Stomach (tissue), 9 donors: ENCODE measurements around the gene CACNA2D4. TPM values are rescaled to one million over a fixed set of nuclear protein-coding genes. Genes with fewer than 3 reads are reported as not detected.

Source experiments
- DNase-seq, 2 donors: peaks; one replicate each; pipeline versions ENCODE4 v3.0.0 to v3.0.0-alpha.2; 2013 to 2019
- H3K27ac ChIP-seq, 5 donors: fragments of 200-600 bp in 4 of 5; sonication (generic) in 4 of 5; one replicate each; pipeline ENCODE4 v1.5.1; 2013 to 2019; ENCODE audit warnings: mild to moderate bottlenecking in 1 of 5, moderate library complexity in 1 of 5
- H3K27me3 ChIP-seq, 3 donors: fragments of 200-600 bp; sonication (generic); one replicate each; pipeline ENCODE4 v1.5.1; 2017 to 2019; ENCODE audit warnings: mixed run types in 1 of 3
- H3K36me3 ChIP-seq, 4 donors: fragments of 200-600 bp; sonication (generic); 1 replicate in 3 of 4; 2 replicates in 1 of 4; pipeline ENCODE4 v1.5.1; 2016 to 2019
- H3K4me1 ChIP-seq, 4 donors: fragments of 200-600 bp; sonication (generic); one replicate each; pipeline ENCODE4 v1.5.1; 2016 to 2019
- H3K4me3 ChIP-seq, 4 donors: fragments of 200-600 bp; sonication (generic) in 3 of 4; one replicate each; pipeline ENCODE4 v1.5.1; 2016 to 2019; ENCODE audit warnings: mild to moderate bottlenecking in 1 of 4
- H3K9me3 ChIP-seq, 4 donors: fragments of 200-600 bp; sonication (generic); one replicate each; pipeline ENCODE4 v1.5.1; 2016 to 2019
- EP300 ChIP-seq: sonication (generic); formaldehyde crosslinking; IDR thresholded peaks from one replicate; pipeline ENCODE4 v1.6.1; 2017; ENCODE audit warnings: antibody characterized with exemption
- POLR2A ChIP-seq, 4 donors: fragments of 450-650 bp; IDR thresholded peaks; one replicate each; pipeline ENCODE4 v1.6.1; 2016; ENCODE audit warnings: antibody characterized with exemption in 4 of 4, control low read depth in 2 of 4, mild to moderate bottlenecking in 1 of 4, moderate library complexity in 1 of 4
- POLR2AphosphoS5 ChIP-seq, 3 donors: sonication (generic); formaldehyde crosslinking; IDR thresholded peaks; one replicate each; pipeline ENCODE4 v1.6.1; 2016; ENCODE audit warnings: antibody characterized with exemption in 3 of 3
- WGBS, 5 donors: extraction: QIAGEN DNeasy Blood & Tissue Kit in 3 of 5; methylation state at CpG; one replicate each; pipeline versions ENCODE4 v1.1.5 to v1.1.7; 2013 to 2018; 5-methylcytosine and 5-hydroxymethylcytosine counted together
- intact Hi-C: fragments of 100-400 bp; cut with DNase I; formaldehyde crosslinking; loops from one replicate; pipeline ENCODE4 v1.15.1; 2023; ENCODE audit warnings: low total_unique reads
- polyA plus RNA-seq, 3 donors: library from polyadenylated mRNA; stranded (reverse); fragments of 200-250 nt; gene quantifications; one replicate each; pipeline ENCODE4 v1.2.3, GENCODE V29; 2013
- total RNA-seq, 5 donors: library from RNA; depleted of rRNA; stranded (reverse); fragments of >200 nt; gene quantifications; one replicate each; pipeline versions ENCODE4 v1.1.0 to v1.2.3, GENCODE V29; 2014 to 2016
- TF ChIP-seq, protein P1 (sequence below), 7 experiments: fragments of 450-650 bp in 4 of 7; fragments of 200-600 bp in 3 of 7; sonication (generic) in 3 of 7; IDR thresholded peaks; one replicate each; pipeline ENCODE4 v1.5.1; 2016 to 2019; ENCODE audit warnings: antibody characterized with exemption in 7 of 7, control low read depth in 2 of 7, mild to moderate bottlenecking in 1 of 7
- donor health status: healthy with polysubstance abuse.
- donor health status: Bipolar disorder and iron deficiency.
- donor health status: healthy.

Gene CACNA2D4
- total and polyA plus RNA-seq, 8 donors, result 0.58 to 3.5 (median 1.8) TPM; not detected in 1

DNA sequence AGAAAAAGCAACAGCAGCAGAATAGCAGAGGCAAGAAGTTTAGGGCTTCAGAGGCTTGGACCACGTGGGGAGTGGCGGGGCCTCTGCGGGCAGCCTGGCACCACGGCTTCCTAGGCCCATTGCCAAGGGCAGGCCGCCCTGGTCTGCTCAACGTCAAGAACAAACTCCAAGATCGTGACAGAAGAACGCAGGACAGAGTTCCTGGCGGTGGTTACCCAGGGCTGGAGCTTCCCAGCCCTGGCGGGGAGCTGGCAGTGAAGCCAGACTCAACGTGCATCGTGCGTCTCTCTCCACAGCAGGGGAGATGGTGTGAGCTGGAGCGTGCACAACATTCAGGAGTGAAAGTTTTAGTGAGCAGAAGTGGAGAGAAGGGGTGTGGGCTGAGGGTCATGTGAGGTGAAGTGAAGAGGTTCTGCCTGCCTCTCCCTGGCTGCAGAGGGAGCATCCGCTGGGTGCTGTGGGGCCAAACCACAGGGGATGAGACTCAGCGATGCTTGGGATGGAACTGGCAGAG is 13.9 kb upstream of the CACNA2D4 start:
- H3K36me3 ChIP-seq, result no peaks in the 10 kb centered on the region
- no peaks in the 10 kb centered on the region for H3K9me3 ChIP-seq
- peak; percentile 81 to 82 for DNase-seq
- H3K27me3 ChIP-seq, result no peaks in the 10 kb centered on the region
- peak overlapping the region in 2 of 5 donors; percentile 46 to 61 for H3K27ac ChIP-seq
- TF ChIP-seq EP300, result peak; percentile 73
- TF ChIP-seq, protein P1, sequence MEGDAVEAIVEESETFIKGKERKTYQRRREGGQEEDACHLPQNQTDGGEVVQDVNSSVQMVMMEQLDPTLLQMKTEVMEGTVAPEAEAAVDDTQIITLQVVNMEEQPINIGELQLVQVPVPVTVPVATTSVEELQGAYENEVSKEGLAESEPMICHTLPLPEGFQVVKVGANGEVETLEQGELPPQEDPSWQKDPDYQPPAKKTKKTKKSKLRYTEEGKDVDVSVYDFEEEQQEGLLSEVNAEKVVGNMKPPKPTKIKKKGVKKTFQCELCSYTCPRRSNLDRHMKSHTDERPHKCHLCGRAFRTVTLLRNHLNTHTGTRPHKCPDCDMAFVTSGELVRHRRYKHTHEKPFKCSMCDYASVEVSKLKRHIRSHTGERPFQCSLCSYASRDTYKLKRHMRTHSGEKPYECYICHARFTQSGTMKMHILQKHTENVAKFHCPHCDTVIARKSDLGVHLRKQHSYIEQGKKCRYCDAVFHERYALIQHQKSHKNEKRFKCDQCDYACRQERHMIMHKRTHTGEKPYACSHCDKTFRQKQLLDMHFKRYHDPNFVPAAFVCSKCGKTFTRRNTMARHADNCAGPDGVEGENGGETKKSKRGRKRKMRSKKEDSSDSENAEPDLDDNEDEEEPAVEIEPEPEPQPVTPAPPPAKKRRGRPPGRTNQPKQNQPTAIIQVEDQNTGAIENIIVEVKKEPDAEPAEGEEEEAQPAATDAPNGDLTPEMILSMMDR (IDR thresholded peaks at IDR 0.05), result no peak
- TF ChIP-seq POLR2A (IDR thresholded peaks at IDR 0.05), result no peak
- peak; percentile 64 to 93 (median 91) for TF ChIP-seq POLR2AphosphoS5 (IDR thresholded peaks at IDR 0.05)
- H3K4me1 ChIP-seq, result peaks cover 27 to 76% (median 43%) of the 10 kb centered on the region in 4 donors
- no peak overlapping the region for H3K4me3 ChIP-seq
- intact Hi-C loops, result loop anchor here (10.0 kb wide), 1 partner anchor 298 kb away; no protein-coding TSS in a partner anchor
- 16 to 34% (median 28%) methylated on average over 16 of the region's 16 CpGs for WGBS, 5 donors

DNA sequence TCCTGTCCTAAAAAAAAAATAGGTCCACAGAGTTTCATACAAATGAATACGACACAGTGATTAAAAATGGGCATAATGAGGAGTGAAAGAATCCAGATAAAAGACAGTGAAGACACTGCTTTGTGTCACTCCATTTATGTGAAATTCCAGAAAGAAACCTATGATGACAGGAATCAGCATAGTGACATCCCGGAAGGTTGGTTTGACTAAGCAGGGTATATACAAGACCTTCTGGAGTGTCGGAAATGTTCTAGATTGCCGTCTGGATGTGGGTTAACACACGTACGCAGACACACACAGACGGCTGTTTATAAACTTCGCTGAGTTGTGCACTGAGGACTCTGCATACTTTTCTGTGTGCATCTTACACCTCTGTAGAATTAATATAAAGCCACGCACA is 13.2 kb upstream of the CACNA2D4 start:
- intact Hi-C loops, result loop anchor here (10.0 kb wide), 1 partner anchor 297 kb away; no protein-coding TSS in a partner anchor
- Histone ChIP-seq H3K27me3 (no peaks in the 10 kb centered on the region), H3K4me1 (peaks cover 20 to 71% (median 36%) of the 10 kb centered on the region in 4 donors), H3K27ac (peak overlapping the region in 2 of 5 donors; percentile 46 to 61), H3K4me3 (no peak overlapping the region), H3K9me3 (no peaks in the 10 kb centered on the region), H3K36me3 (no peaks in the 10 kb centered on the region)
- no peak for TF ChIP-seq POLR2A (IDR thresholded peaks at IDR 0.05)
- TF ChIP-seq, protein P1 (IDR thresholded peaks at IDR 0.05), result no peak
- no peak for TF ChIP-seq POLR2AphosphoS5 (IDR thresholded peaks at IDR 0.05)
- no peak for TF ChIP-seq EP300
- no peak for DNase-seq
- WGBS, 5 donors, result 70 to 90% (median 83%) methylated on average over 9 of the region's 9 CpGs

DNA sequence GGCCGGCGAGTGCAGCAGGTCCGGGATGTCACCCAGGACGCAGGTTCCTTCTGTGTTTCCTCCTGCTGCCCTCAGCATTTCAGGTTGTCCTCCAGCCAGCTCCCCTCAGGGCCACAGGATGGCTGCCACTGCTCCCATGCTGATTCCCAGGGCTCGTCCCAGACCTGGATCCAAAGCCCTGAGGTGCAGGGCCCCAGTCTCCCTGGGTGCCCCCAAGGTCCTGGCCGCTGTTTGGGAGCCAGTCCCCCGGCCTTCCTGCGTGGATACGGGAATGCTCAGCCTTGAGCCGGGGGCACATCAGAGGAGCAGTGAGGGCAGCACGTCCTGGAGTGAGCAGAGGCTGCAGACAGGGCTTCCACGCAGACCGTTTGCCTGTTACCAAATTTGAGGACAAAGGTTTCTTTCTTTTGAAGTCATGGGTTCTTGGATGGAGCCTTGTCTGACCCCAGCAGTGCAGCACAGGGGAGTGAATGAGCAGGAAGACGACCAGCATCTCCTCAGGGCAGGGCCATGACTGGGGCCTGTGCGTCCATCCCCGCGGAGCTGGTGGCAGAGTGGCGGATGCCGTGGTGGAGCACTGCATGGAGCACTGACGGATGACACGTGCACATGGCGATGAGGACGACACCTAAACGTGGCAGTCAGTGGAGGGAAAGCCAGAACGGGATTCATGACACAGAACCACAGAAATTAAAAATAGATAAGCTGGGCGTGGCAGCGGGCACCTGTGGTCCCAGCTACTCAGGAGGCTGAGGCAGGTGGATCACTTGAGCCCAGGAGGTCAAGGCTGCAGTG is 12.5 kb upstream of the CACNA2D4 start:
- WGBS, 5 donors, result 85 to 90% (median 88%) methylated on average over 23 to 27 of the region's 27 CpGs
- peaks cover 17 to 67% (median 30%) of the 10 kb centered on the region in 4 donors for H3K4me1 ChIP-seq
- DNase-seq, result peak in 1 of 2 donors; percentile 15
- peak overlapping the region in 1 of 5 donors; percentile 61 for H3K27ac ChIP-seq
- no peak for TF ChIP-seq POLR2AphosphoS5 (IDR thresholded peaks at IDR 0.05)
- TF ChIP-seq, protein P1 (IDR thresholded peaks at IDR 0.05), result no peak
- H3K9me3 ChIP-seq, result no peaks in the 10 kb centered on the region
- H3K36me3 ChIP-seq, result no peaks in the 10 kb centered on the region
- intact Hi-C loops, result loop anchor here (10.0 kb wide), 1 partner anchor 296 kb away; no protein-coding TSS in a partner anchor
- H3K4me3 ChIP-seq, result no peak overlapping the region
- H3K27me3 ChIP-seq, result peaks cover 0 to 2% (median 0%) of the 10 kb centered on the region in 3 donors

DNA sequence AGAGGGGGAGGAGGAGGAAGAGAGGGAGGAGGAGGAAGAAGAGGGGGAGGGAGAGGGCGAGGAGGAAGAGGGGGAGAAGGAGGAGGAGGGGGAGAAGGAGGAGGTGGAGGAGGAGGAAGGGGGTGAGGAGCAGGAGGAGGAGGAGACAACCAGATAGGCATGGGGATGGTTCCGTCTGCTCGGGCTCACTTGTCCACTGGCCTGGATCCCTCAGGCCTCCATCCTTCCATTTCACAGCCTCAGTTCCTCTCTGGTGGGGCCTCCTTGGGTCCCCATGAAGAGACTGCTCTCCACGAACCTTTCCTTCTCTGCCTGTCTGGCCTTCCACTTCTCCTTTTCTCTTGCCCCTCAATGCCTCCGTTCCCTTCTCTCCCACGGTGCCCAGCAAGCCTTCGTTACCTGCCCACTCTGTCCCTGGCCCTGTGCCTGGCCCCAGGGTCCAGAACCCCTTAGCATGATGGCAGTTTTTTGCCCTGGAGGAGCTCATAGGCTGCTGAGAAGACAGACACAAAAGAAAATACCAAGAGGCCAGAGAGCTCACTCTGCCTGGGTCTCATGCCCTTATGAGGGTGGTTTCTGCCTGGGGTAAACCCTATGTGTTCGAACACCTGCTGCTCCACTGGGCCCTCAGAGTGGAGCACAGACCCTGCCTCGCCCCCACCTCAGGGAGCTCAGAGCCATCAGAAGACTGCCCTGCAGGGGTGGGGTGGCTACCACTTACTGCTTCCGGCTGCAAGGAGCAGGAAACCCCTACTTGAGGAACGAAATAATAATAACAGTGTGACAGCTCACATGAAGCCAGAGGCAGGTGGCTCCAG is 11.7 kb upstream of the CACNA2D4 start:
- peak in 1 of 2 donors; percentile 17 for DNase-seq
- Histone ChIP-seq H3K4me1 (peaks cover 9 to 59% (median 24%) of the 10 kb centered on the region in 4 donors), H3K9me3 (no peaks in the 10 kb centered on the region), H3K36me3 (no peaks in the 10 kb centered on the region), H3K4me3 (no peak overlapping the region), H3K27me3 (peaks cover 0 to 7% (median 3%) of the 10 kb centered on the region in 3 donors), H3K27ac (no peak overlapping the region)
- WGBS, 5 donors, result 75 to 85% (median 81%) methylated on average over 9 to 11 of the region's 11 CpGs
- TF ChIP-seq, protein P1 (IDR thresholded peaks at IDR 0.05), result no peak
- TF ChIP-seq EP300, result no peak
- TF ChIP-seq POLR2AphosphoS5 (IDR thresholded peaks at IDR 0.05), result no peak
- TF ChIP-seq POLR2A (IDR thresholded peaks at IDR 0.05), result no peak
- intact Hi-C loops, result loop anchor here (10.0 kb wide), 1 partner anchor 295 kb away; no protein-coding TSS in a partner anchor
